Neural progenitor cell (in vitro differentiated cells): Measurements from ENCODE around the gene TTC27. TPM values are rescaled to one million over a fixed set of nuclear protein-coding genes. Genes with fewer than 3 reads are reported as not detected.
A peak's percentile ranks its signal among the peaks of the same experiment; 100 is the strongest.

Experiments used
- DNase-seq: peaks from one replicate; pipeline ENCODE4 v3.0.0-alpha.2; 2016; ENCODE audit warnings: low spot score
- H2AFZ ChIP-seq: fragments of 200-600 bp; sonication (generic); replicated peaks from 2 replicates; pipeline ENCODE4 v1.6.1; 2016; ENCODE audit warnings: antibody characterized with exemption
- H3F3A ChIP-seq: fragments of 200-600 bp; sonication (generic); 2 replicates; pipeline ENCODE4 v1.6.1; 2016; ENCODE audit warnings: antibody characterized with exemption, low read depth
- H3K27ac ChIP-seq: fragments of 200-600 bp; sonication (generic); 2 replicates; pipeline ENCODE4 v1.5.1; 2016; ENCODE audit warnings: mild to moderate bottlenecking
- H3K27me3 ChIP-seq: fragments of 200-600 bp; sonication (generic); 2 replicates; pipeline ENCODE4 v1.6.1; 2016; ENCODE audit warnings: mild to moderate bottlenecking, moderate library complexity
- H3K36me3 ChIP-seq: fragments of 200-600 bp; sonication (generic); 2 replicates; pipeline ENCODE4 v1.5.1; 2016
- H3K4me1 ChIP-seq: fragments of 200-600 bp; sonication (generic); 2 replicates; pipeline ENCODE4 v1.6.1; 2016; ENCODE audit warnings: mixed run types
- H3K4me2 ChIP-seq: fragments of 200-600 bp; sonication (generic); 2 replicates; pipeline ENCODE4 v1.6.1; 2016
- H3K4me3 ChIP-seq: fragments of 200-600 bp; sonication (generic); 2 replicates; pipeline ENCODE4 v1.5.1; 2016
- H3K79me2 ChIP-seq: fragments of 200-600 bp; sonication (generic); 2 replicates; pipeline ENCODE4 v1.6.1; 2016; ENCODE audit warnings: low read depth
- H3K9ac ChIP-seq: fragments of 200-600 bp; sonication (generic); 2 replicates; pipeline ENCODE4 v1.6.1; 2016
- H3K9me3 ChIP-seq: fragments of 200-600 bp; sonication (generic); 2 replicates; pipeline ENCODE4 v1.5.1; 2016; ENCODE audit warnings: low read depth
- H4K20me1 ChIP-seq: fragments of 200-600 bp; sonication (generic); 2 replicates; pipeline ENCODE4 v1.6.1; 2016; ENCODE audit warnings: low read depth
- H3K27ac Mint-ChIP-seq: 3 replicates; pipeline ENCODE4 v1.8.0; 2021; ENCODE audit warnings: mixed read lengths
- H3K27me3 Mint-ChIP-seq: 2 replicates; pipeline ENCODE4 v1.8.0; 2022; ENCODE audit warnings: low read depth, mild to moderate bottlenecking, inconsistent platforms, moderate library complexity, mixed read lengths; ENCODE audit not compliant: insufficient read depth
- H3K36me3 Mint-ChIP-seq: 3 replicates; pipeline ENCODE4 v1.8.0; 2021; ENCODE audit warnings: mixed read lengths
- H3K4me1 Mint-ChIP-seq: 3 replicates; pipeline ENCODE4 v1.8.0; 2021; ENCODE audit warnings: mixed read lengths
- H3K4me3 Mint-ChIP-seq: 3 replicates; pipeline ENCODE4 v1.8.0; 2021; ENCODE audit warnings: mild to moderate bottlenecking, moderate library complexity, mixed read lengths
- H3K9me3 Mint-ChIP-seq: 3 replicates; pipeline ENCODE4 v1.8.0; 2020; ENCODE audit warnings: mixed read lengths
- EZH2 ChIP-seq: fragments of 200-600 bp; sonication (generic); IDR thresholded peaks from 2 replicates; pipeline ENCODE4 v1.6.1; 2017; ENCODE audit warnings: antibody characterized with exemption, mild to moderate bottlenecking, moderate library complexity
- EZH2phosphoT487 ChIP-seq: fragments of 200-600 bp; sonication (generic); IDR thresholded peaks from 2 replicates; pipeline ENCODE4 v1.6.1; 2017; ENCODE audit warnings: antibody characterized with exemption
- total RNA-seq: library from RNA; depleted of rRNA; stranded (reverse); fragments of >200 nt; gene quantifications from 2 replicates; pipeline ENCODE4 v1.2.3, GENCODE V29; 2015; ENCODE audit warnings: low replicate concordance
- TF ChIP-seq, protein P1 (sequence below): fragments of 200-600 bp; sonication (generic); IDR thresholded peaks from 2 replicates; pipeline ENCODE4 v1.5.1; 2017; ENCODE audit warnings: antibody characterized with exemption, mild to moderate bottlenecking

TTC27 gene
- total RNA-seq, 1 donor from 2014 or later, result 32.5 TPM

GRCh38 chr2:32783933-32784332 is 156.1 kb downstream of the TTC27 start:
- Mint-ChIP-seq H3K9me3 (peaks cover 13% of the 10 kb centered on the region), H3K27me3 (no peaks in the 10 kb centered on the region), H3K27ac (no peak overlapping the region), H3K4me3 (no peak overlapping the region), H3K36me3 (peaks cover 21% of the 10 kb centered on the region), H3K4me1 (peaks cover 3% of the 10 kb centered on the region)
- no peaks in the 10 kb centered on the region for H4K20me1 ChIP-seq
- H3K9me3 ChIP-seq, result no peaks in the 10 kb centered on the region
- peaks cover 10% of the 10 kb centered on the region for H3F3A ChIP-seq
- H2AFZ ChIP-seq, result no peak overlapping the region
- DNase-seq, result no peak
- no peak for TF ChIP-seq EZH2phosphoT487
- TF ChIP-seq EZH2, result no peak
- no peaks in the 10 kb centered on the region for H3K79me2 ChIP-seq
- H3K36me3 ChIP-seq, result peaks cover 5% of the 10 kb centered on the region
- H3K4me3 ChIP-seq, result no peak overlapping the region
- H3K4me1 ChIP-seq, result peaks cover 24% of the 10 kb centered on the region
- no peaks in the 10 kb centered on the region for H3K27me3 ChIP-seq
- H3K4me2 ChIP-seq, result no peak overlapping the region
- no peak overlapping the region for H3K9ac ChIP-seq
- H3K27ac ChIP-seq, result no peak overlapping the region

DNA sequence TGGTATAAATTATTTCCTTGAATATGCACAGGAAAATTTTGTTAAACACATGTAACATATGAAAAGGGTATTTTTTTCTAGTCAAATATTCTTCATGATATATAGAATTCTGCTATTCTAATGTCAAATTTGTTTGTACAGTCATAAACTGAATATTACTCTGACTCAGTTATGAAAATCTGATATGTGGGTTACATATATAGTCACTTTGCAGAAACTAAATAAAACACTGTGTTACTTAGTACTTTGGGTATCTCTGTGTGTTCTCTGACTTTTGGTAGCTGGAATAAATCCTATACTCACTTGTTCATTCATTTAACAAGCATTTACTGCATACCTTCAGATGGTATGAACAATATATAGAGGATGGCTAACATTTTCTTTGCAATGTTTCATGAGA is 159.4 kb downstream of the TTC27 start:
- peaks cover 3% of the 10 kb centered on the region for H3K4me1 Mint-ChIP-seq

DNA sequence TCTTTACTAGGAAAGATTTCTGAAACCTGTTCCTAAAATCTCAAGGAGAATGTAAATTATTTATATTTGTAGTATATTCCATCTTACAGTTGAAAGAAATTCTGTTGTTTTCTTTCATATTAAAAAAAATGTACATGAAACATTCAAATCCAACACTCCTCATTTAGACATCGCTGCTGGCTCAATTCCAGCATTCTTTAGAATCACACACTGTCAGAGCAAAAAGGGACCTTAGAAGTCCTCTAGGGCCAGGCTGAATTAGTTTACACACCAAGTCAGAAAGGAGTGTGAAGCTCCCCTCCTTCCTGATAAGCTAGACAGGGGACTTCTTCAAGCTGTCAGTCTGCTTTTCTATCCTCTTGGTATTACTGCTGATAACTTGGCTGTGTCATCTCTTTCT is 160.3 kb downstream of the TTC27 start:
- peaks cover 23% of the 10 kb centered on the region for H3K4me1 ChIP-seq
- H3K9ac ChIP-seq, result no peak overlapping the region
- Mint-ChIP-seq H3K27ac (no peak overlapping the region), H3K9me3 (no peaks in the 10 kb centered on the region), H3K4me3 (no peak overlapping the region), H3K27me3 (no peaks in the 10 kb centered on the region), H3K4me1 (peaks cover 3% of the 10 kb centered on the region), H3K36me3 (peaks cover 14% of the 10 kb centered on the region)
- peak overlapping the region; percentile 46 for H3K4me2 ChIP-seq
- H3K79me2 ChIP-seq, result no peaks in the 10 kb centered on the region
- H4K20me1 ChIP-seq, result no peaks in the 10 kb centered on the region
- no peaks in the 10 kb centered on the region for H3K27me3 ChIP-seq
- no peak for TF ChIP-seq EZH2phosphoT487
- TF ChIP-seq EZH2, result no peak
- TF ChIP-seq, protein P1, sequence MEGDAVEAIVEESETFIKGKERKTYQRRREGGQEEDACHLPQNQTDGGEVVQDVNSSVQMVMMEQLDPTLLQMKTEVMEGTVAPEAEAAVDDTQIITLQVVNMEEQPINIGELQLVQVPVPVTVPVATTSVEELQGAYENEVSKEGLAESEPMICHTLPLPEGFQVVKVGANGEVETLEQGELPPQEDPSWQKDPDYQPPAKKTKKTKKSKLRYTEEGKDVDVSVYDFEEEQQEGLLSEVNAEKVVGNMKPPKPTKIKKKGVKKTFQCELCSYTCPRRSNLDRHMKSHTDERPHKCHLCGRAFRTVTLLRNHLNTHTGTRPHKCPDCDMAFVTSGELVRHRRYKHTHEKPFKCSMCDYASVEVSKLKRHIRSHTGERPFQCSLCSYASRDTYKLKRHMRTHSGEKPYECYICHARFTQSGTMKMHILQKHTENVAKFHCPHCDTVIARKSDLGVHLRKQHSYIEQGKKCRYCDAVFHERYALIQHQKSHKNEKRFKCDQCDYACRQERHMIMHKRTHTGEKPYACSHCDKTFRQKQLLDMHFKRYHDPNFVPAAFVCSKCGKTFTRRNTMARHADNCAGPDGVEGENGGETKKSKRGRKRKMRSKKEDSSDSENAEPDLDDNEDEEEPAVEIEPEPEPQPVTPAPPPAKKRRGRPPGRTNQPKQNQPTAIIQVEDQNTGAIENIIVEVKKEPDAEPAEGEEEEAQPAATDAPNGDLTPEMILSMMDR, result no peak
- no peak for DNase-seq
- peak overlapping the region; percentile 38 for H3K27ac ChIP-seq
- H3K9me3 ChIP-seq, result no peaks in the 10 kb centered on the region
- no peak overlapping the region for H3K4me3 ChIP-seq
- H2AFZ ChIP-seq, result no peak overlapping the region
- H3K36me3 ChIP-seq, result no peaks in the 10 kb centered on the region
- peaks cover 10% of the 10 kb centered on the region for H3F3A ChIP-seq

More for the DNA sequence above, 159.4 kb downstream of the TTC27 start:
- Mint-ChIP-seq H3K9me3 (no peaks in the 10 kb centered on the region), H3K36me3 (peaks cover 12% of the 10 kb centered on the region), H3K27ac (no peak overlapping the region), H3K4me3 (no peak overlapping the region), H3K27me3 (no peaks in the 10 kb centered on the region)
- H4K20me1 ChIP-seq, result no peaks in the 10 kb centered on the region
- DNase-seq, result no peak
- H3F3A ChIP-seq, result peaks cover 10% of the 10 kb centered on the region
- peaks cover 24% of the 10 kb centered on the region for H3K4me1 ChIP-seq
- TF ChIP-seq, protein P1, result no peak
- TF ChIP-seq EZH2 (no peak), EZH2phosphoT487 (no peak)
- no peak overlapping the region for H3K4me2 ChIP-seq
- no peak overlapping the region for H3K9ac ChIP-seq
- H3K27me3 ChIP-seq, result no peaks in the 10 kb centered on the region
- no peak overlapping the region for H2AFZ ChIP-seq
- no peak overlapping the region for H3K4me3 ChIP-seq
- no peak overlapping the region for H3K27ac ChIP-seq
- H3K36me3 ChIP-seq, result peaks cover 3% of the 10 kb centered on the region
- no peaks in the 10 kb centered on the region for H3K9me3 ChIP-seq
- no peaks in the 10 kb centered on the region for H3K79me2 ChIP-seq

- H3K27ac Mint-ChIP-seq, result no peak overlapping the region
- H3K9me3 Mint-ChIP-seq, result no peaks in the 10 kb centered on the region
- Histone ChIP-seq H3K27ac (no peak overlapping the region), H2AFZ (no peak overlapping the region), H3K79me2 (no peaks in the 10 kb centered on the region), H3K4me1 (peaks cover 14% of the 10 kb centered on the region), H4K20me1 (no peaks in the 10 kb centered on the region), H3F3A (peaks cover 10% of the 10 kb centered on the region), H3K27me3 (no peaks in the 10 kb centered on the region), H3K4me3 (no peak overlapping the region), H3K4me2 (no peak overlapping the region), H3K9me3 (no peaks in the 10 kb centered on the region), H3K36me3 (no peaks in the 10 kb centered on the region), H3K9ac (no peak overlapping the region)
- DNase-seq, result no peak
- TF ChIP-seq EZH2phosphoT487, result no peak
- TF ChIP-seq, protein P1, result no peak
- no peak for TF ChIP-seq EZH2
- H3K4me1 Mint-ChIP-seq, result peaks cover 3% of the 10 kb centered on the region
- H3K4me3 Mint-ChIP-seq, result no peak overlapping the region
- H3K36me3 Mint-ChIP-seq, result peaks cover 7% of the 10 kb centered on the region
- H3K27me3 Mint-ChIP-seq, result no peaks in the 10 kb centered on the region
These were observed 164.6 kb downstream of the TTC27 start for GRCh38 chr2:32792416-32792815.
